Uterus (tissue), 2 donors: ENCODE measurements around the gene ARMC8.

Experiments used
- POLR2A ChIP-seq, 2 donors: fragments of 450-650 bp; IDR thresholded peaks; one replicate each; pipeline ENCODE4 v1.6.1; 2016; ENCODE audit warnings: antibody characterized with exemption in 2 of 2, mild to moderate bottlenecking in 1 of 2, moderate library complexity in 1 of 2
- TF ChIP-seq, protein P1 (sequence below), 4 experiments: fragments of 200-600 bp in 2 of 4; fragments of 450-650 bp in 2 of 4; sonication (generic) in 2 of 4; IDR thresholded peaks; one replicate each; pipeline ENCODE4 v1.5.1; 2016 to 2019; ENCODE audit warnings: antibody characterized with exemption in 4 of 4, mild to moderate bottlenecking in 2 of 4, moderate library complexity in 1 of 4

DNA sequence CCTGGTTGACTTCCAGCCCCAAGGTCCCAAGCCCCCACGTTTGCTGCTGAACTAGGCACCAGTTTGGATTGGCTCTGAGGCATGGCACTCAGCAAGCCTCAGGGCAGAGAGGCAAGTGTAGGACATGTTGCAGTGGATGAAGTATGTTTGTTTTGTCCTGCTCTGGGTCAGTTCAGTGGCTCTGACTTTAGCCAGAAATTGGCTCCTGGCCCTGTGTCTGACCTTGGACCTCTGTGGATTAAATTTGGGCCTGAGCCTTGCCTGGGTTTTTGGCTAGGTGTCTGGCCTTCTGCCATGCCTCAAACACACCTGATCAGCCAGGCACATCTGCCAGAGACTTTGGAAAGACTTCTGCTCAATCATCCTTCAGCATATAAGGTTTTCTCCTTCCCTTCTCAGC lies 157.7 kb downstream of the ARMC8 start:
- TF ChIP-seq POLR2A (IDR thresholded peaks at IDR 0.05), result no peak
- TF ChIP-seq, protein P1, sequence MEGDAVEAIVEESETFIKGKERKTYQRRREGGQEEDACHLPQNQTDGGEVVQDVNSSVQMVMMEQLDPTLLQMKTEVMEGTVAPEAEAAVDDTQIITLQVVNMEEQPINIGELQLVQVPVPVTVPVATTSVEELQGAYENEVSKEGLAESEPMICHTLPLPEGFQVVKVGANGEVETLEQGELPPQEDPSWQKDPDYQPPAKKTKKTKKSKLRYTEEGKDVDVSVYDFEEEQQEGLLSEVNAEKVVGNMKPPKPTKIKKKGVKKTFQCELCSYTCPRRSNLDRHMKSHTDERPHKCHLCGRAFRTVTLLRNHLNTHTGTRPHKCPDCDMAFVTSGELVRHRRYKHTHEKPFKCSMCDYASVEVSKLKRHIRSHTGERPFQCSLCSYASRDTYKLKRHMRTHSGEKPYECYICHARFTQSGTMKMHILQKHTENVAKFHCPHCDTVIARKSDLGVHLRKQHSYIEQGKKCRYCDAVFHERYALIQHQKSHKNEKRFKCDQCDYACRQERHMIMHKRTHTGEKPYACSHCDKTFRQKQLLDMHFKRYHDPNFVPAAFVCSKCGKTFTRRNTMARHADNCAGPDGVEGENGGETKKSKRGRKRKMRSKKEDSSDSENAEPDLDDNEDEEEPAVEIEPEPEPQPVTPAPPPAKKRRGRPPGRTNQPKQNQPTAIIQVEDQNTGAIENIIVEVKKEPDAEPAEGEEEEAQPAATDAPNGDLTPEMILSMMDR (IDR thresholded peaks at IDR 0.05), result no peak
